Cardiac fibroblast (primary cell): ENCODE data around the gene ZMAT5.
A peak's percentile ranks its signal among the peaks of the same experiment; 100 is the strongest.

Source experiments
- DNase-seq, 2 donors: peaks; one replicate each; pipeline versions ENCODE4 v3.0.0 to v3.0.0-alpha.2; 2010; ENCODE audit warnings: low read depth in 2 of 2
- H3K4me3 ChIP-seq, 2 donors: replicated peaks in 1 of 2; 1 replicate in 1 of 2; 2 replicates in 1 of 2; pipeline ENCODE4 v1.5.1; 2011; ENCODE audit warnings: low read depth in 2 of 2, low read length in 2 of 2, mild to moderate bottlenecking in 2 of 2, moderate library complexity in 1 of 2
- TF ChIP-seq, protein P1 (sequence below): IDR thresholded peaks from one replicate; pipeline ENCODE4 v1.5.1; 2011; ENCODE audit warnings: low read depth, mild to moderate bottlenecking, low read length, inconsistent platforms

ZMAT5 gene

DNA sequence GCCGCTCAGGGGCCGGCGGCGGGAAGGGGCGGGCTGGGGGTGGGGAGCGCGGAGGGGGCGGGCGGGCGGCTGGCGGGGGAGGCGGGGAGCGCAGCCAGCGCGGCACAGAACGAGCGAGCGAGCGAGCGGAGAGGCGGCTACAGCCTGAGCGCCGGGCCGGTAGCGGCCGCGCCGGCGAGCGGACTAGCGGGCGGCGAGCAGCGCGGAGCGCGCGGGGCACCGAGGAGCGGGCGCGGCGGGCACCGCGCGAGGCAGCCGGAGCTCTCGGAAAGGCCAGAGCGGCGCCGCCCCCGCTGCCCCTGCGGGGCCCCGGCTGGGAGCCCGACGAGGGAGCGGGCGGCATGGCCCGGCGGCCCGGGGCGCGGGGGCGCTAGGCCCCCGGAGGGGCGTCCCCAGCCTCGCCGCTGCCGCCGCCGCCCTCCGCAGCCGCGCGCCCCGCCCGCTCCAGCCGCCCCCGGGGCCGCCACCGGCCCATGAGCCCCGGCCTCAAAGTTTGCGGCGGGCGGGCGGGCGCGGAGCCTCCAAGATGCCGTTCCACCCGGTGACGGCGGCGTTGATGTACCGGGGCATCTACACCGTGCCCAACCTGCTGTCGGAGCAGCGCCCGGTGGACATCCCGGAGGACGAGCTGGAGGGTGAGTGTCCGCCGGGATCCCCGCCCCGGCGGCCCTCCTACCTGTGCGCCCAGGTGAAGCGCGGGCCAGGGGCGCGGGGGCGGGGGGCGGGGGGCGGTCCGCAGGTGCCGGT is 46.7 kb downstream of the ZMAT5 start, which contains the start of gene CABP7:
CABP7 (plus strand) TSS at position 105 of the 747 bp plus-strand sequence; CDS start at position 527, 422 bp downstream.
- H3K4me3 ChIP-seq = no peak within 1 kb of the TSS
- no peak for DNase-seq
- TF ChIP-seq, protein P1, sequence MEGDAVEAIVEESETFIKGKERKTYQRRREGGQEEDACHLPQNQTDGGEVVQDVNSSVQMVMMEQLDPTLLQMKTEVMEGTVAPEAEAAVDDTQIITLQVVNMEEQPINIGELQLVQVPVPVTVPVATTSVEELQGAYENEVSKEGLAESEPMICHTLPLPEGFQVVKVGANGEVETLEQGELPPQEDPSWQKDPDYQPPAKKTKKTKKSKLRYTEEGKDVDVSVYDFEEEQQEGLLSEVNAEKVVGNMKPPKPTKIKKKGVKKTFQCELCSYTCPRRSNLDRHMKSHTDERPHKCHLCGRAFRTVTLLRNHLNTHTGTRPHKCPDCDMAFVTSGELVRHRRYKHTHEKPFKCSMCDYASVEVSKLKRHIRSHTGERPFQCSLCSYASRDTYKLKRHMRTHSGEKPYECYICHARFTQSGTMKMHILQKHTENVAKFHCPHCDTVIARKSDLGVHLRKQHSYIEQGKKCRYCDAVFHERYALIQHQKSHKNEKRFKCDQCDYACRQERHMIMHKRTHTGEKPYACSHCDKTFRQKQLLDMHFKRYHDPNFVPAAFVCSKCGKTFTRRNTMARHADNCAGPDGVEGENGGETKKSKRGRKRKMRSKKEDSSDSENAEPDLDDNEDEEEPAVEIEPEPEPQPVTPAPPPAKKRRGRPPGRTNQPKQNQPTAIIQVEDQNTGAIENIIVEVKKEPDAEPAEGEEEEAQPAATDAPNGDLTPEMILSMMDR = no peak

DNA sequence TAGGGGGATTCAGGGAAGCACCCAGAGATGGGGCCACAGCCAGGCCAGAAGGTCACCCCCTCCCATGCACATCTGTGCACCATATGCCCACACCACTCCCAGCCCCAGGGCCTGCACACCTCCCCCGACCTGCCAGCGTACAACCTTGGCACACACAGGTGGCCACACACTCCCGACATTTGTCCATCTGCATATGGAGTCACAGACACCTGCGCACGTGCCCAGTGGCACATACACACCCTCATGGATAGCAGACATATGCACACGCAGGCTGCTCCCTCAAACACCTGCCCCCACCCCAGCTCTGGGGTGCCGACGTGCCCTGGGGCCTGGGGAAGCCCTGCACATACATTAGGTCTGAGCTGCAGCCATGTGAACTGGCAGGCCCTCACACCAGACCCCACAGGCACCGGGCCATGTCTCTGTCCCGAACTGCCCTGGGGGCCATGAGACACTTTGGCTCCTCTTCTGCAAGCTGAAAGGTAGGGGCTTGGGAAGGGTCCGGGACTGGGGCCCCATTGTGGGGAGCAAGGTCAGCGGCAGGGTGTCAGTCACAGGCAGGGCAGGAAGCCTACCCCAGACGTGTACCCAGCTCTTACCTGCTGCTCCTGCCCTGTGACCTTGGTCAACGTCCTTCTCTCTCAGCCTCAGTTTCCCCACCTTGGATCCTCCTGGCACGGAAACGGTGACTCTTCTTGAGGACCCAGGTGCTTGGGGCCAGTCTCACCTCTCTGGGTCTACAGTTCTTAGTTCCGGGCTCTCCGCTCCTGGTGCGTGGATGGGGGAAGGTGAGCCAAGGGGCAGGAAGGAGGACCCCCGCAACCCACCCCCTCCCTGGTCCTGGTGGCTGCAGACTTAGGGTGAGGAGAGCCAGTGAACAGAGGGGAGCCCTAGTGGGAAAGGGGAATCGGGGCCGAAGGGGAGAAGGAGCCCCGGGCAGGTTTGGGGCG is 47.6 kb downstream of the ZMAT5 start:
- H3K4me3 ChIP-seq = no peak overlapping the region
- no peak for DNase-seq
- TF ChIP-seq, protein P1 = no peak

DNA sequence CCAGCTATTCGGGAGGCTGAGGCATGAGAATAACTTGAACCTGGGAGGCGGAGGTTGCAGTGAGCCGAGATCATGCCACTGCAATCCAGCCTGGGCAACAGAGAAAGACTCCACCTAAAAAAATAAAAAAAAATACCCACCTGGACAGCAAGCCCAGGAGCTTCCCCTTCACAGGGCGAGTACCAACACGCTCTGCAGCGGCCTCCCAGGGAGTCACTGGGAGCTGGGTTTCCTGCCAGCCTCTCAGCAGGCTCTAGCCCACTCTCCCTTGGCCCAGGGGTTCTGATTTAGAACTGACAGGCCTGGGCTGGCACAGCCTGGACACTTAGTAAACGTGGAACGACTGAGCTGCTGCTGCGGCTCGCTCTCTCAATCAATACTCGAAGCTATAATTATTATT is 49.0 kb downstream of the ZMAT5 start:
- H3K4me3 ChIP-seq = no peak overlapping the region
- no peak for DNase-seq
- TF ChIP-seq, protein P1 = no peak

DNA sequence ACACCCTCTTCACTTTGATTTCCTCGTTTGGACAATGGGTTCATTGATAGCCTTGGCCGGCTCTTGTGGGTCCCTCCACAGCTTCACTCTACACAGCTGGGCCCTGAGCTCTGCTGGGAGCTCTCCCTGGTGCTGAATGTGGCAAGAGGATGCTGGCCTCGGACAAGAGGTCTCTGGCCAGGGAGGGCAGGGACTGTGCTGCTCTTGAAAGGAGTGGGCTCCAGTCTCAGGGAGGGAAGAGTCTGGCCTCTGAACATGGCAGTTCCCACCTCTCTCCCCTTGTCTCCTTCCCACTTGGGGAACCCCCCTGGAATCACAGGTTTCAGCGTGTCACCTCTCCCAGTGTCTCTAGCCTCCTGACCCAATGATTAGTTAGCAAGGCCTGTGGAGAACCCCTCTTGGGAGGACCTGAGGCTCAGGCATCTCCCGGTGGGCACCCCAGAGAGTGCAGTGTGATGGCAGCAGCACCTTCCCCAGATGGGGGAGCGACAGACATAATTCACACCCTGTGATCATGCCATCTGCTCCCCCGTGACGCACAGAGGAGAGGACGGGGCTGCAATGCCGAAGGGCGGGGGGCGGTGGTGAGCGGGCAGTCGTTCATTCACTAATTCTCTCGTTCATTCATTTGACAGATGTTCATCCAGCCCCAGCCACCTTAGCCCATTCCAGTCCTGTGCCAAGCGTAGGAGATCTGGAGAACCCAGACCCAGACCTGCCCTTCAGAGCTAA is 49.8 kb downstream of the ZMAT5 start:
- peak; percentile 78 to 84 for DNase-seq

DNA sequence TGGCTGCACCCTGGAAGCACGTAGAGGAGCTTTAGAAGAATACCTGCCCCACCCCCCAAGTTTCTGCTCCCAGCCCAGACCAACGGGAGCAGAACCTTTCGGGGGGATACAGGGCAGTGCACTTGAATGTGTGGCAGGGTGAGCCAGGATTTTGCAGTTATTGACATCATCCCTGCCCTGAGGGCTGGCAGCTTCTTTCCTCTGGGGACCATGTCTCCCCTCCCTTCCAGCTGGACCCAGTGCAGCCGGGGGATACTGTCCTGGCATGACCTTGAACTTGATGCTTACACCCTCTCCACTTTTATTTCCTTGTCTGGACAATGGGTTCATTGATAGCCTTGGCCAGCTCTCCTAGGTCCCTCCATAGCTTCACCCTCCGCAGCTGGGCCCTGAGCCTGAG is 51.1 kb downstream of the ZMAT5 start:
- DNase-seq = no peak
- TF ChIP-seq, protein P1 = no peak
- no peak overlapping the region for H3K4me3 ChIP-seq

More for the DNA sequence above, 49.8 kb downstream of the ZMAT5 start:
- no peak overlapping the region for H3K4me3 ChIP-seq
- TF ChIP-seq, protein P1 = no peak

DNA sequence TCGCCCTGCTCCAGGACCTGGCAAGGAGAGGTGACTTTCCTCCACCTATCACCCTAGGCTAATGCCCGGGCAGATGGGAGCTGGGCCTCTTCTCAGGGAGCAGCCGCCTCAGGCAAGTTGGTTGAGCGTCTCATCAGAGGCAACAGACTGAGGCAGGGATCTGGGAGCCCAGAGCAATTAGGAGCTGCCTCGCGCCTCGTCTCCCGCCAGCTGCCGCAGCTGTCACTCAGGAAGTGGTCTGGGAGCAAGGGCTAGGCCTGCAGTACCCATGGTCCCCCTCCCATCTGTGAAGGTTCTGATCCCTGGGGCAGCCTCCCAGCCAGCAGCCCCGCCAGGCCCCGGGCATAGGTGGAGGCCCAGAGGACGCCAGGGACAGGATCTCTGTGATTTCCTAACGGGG is 51.6 kb downstream of the ZMAT5 start:
- H3K4me3 ChIP-seq = no peak overlapping the region
- TF ChIP-seq, protein P1 = no peak
- DNase-seq = no peak
